SH-SY5Y (cell line): Measurements from ENCODE around the gene NKAIN1.

Source experiments
- GATA2 ChIP-seq: IDR thresholded peaks from 2 replicates; pipeline ENCODE4 v1.6.1; 2011; ENCODE audit warnings: mild to moderate bottlenecking, low read depth, low read length
- GATA3 ChIP-seq: IDR thresholded peaks from 2 replicates; pipeline ENCODE4 v1.6.1; 2011; ENCODE audit warnings: low read depth, mild to moderate bottlenecking, low read length, moderate library complexity

GRCh38 chr1:31203215-31203614, 36.5 kb downstream of the NKAIN1 start:
- TF ChIP-seq GATA2 (no peak), GATA3 (no peak)
